A673 (cell line): ENCODE data around the gene VWA5B1.

Experiments
- CTCF ChIP-seq: fragments of 300-800, 200-600 bp; sonication (generic); conservative IDR thresholded peaks from 2 replicates; pipeline ENCODE4 v1.5.1; 2017; ENCODE audit warnings: low read depth, mild to moderate bottlenecking, antibody characterized with exemption, low read length, moderate library complexity, mixed read lengths
- EZH2 ChIP-seq: fragments of 200-600 bp; sonication (generic); IDR thresholded peaks from 2 replicates; pipeline ENCODE4 v1.6.1; 2017; ENCODE audit warnings: borderline replicate concordance, low read depth, mild to moderate bottlenecking, mixed read lengths, antibody characterized with exemption, low read length; ENCODE audit not compliant: poor library complexity, severe bottlenecking

GRCh38 chr1:20351911-20352701 lies 61.4 kb downstream of the VWA5B1 start:
- TF ChIP-seq CTCF: no peak
- no peak for TF ChIP-seq EZH2
